GM12864 (cell line): Measurements from ENCODE around the gene HSDL1.
A peak's percentile ranks its signal among the peaks of the same experiment; 100 is the strongest.

ENCODE experiments used
- DNase-seq: peaks from one replicate; pipeline ENCODE4 v3.0.0-alpha.2; 2011; ENCODE audit warnings: low read depth
- H3K4me3 ChIP-seq: 2 replicates; pipeline ENCODE4 v1.5.1; 2011; ENCODE audit warnings: mild to moderate bottlenecking, low read depth, low read length, control low read depth
- TF ChIP-seq, protein P1 (sequence below): IDR thresholded peaks from 2 replicates; pipeline ENCODE4 v1.5.1; 2011; ENCODE audit warnings: low read depth, mild to moderate bottlenecking, moderate library complexity, low read length, control low read depth, inconsistent platforms; ENCODE audit errors: missing control alignments

HSDL1 gene

DNA sequence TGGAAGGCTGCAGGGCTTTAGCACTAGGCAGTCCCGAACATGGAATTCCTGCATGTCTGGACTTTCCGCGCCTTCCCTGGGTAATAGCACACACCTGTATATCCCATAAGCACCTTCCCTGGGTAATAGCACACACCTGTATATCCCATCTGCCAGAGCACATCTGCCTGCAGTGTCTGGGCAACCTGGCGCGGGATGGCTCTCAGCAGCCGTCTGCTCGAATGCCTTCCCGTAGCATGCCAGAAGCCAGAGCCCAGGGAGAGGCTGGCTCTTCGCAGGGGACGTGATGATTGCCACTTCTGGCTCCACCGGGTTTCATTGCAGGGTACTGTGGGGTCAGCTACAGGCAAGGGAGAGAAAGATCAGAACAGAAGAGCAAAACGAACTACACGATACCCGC lies 49.5 kb downstream of the HSDL1 start:
- TF ChIP-seq, protein P1, sequence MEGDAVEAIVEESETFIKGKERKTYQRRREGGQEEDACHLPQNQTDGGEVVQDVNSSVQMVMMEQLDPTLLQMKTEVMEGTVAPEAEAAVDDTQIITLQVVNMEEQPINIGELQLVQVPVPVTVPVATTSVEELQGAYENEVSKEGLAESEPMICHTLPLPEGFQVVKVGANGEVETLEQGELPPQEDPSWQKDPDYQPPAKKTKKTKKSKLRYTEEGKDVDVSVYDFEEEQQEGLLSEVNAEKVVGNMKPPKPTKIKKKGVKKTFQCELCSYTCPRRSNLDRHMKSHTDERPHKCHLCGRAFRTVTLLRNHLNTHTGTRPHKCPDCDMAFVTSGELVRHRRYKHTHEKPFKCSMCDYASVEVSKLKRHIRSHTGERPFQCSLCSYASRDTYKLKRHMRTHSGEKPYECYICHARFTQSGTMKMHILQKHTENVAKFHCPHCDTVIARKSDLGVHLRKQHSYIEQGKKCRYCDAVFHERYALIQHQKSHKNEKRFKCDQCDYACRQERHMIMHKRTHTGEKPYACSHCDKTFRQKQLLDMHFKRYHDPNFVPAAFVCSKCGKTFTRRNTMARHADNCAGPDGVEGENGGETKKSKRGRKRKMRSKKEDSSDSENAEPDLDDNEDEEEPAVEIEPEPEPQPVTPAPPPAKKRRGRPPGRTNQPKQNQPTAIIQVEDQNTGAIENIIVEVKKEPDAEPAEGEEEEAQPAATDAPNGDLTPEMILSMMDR = no peak
- no peak overlapping the region for H3K4me3 ChIP-seq
- no peak for DNase-seq

DNA sequence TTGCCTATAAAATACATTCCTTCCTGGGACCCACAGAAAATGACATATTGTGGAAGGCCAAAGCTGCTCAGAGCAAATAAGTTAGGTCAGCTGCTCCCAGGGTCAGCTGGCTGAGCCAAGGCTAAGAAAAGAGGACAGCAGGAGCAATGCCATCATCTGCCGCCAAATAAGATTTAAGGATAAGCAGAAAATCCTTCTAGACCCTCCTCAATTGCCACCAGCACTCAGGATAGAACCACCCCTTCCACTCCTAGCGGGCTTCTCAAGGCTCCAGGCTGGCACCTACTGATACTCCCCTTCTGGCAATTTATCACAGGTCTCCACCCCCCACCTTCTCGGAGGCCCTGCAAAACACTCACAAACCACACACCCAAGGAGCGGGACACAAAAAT lies 51.1 kb downstream of the HSDL1 start:
- TF ChIP-seq, protein P1 = no peak
- no peak overlapping the region for H3K4me3 ChIP-seq
- DNase-seq = no peak

DNA sequence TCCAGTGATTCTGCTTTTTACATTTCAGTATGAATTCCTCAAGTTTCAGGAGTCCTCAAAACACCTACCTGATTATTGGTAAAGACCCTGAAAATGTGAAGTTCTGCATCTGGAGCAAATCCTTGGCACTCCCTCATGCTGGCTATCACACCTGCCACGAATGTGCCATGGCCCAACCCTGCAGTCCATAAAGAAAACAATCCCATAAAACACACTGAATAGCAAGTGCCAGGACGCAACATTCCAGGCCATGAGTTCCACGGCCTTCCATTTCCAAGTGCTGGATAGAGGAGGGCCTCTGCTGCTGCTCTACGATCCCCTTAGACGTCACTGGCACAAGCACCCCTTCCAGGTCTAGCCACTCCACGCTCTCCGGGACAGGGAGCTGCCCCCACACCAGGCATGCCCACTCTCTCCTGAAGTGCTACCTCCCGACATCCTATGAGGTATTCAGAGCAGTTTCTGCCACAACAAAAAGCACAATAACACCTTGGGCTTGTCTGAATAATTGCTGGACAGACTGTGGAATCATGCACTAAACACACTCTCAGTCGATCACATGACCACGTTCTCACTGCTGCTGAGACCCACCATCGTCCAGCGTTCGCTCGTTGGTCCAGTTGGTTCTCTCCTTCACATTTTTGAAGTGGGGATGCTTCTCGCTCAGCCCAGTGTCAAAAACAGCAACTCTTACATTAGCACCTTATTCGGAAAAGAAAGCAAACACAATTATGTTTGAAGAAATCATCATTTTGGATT lies 51.7 kb downstream of the HSDL1 start:
- no peak overlapping the region for H3K4me3 ChIP-seq
- no peak for DNase-seq
- TF ChIP-seq, protein P1 = no peak

DNA sequence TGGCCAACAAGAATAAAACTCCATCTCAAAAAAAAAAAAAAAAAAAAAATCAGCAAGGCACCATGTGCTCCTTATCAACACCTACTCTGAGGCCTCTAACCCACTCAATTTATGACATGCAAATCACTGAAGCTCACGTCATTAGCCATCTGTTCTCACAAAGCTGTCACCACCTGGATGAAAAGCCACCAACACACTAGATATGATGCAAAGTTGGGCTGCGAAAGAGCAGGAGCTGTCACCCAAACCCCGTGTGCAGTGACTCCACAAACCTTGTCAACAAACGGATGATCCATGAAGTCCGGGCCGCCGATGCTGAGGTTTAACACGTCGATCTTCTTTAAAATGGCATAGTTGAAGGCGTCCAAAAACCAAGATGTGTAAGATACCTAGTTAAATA lies 53.5 kb downstream of the HSDL1 start:
- TF ChIP-seq, protein P1 = no peak
- no peak overlapping the region for H3K4me3 ChIP-seq
- DNase-seq = no peak

DNA sequence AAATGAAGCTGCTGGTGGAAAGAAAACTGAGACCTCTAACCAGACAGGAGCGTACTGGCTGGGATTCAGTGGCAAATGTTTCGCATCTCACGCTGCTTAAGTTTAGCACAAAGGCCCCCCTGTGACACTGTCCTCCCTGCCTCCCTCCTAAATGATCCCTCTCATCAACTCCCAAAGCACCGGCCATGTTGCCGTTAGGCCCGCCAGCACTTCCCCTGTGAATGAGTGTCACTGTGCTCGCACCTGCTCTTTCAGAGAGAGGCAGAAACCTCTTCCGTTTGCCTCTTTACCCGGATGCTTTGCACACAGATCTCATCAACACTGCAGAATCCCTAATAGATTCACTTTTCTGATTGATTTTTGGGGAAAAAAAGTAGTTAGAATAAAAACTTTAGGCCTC lies 54.8 kb downstream of the HSDL1 start:
- TF ChIP-seq, protein P1 = no peak
- no peak for DNase-seq
- H3K4me3 ChIP-seq = no peak overlapping the region

DNA sequence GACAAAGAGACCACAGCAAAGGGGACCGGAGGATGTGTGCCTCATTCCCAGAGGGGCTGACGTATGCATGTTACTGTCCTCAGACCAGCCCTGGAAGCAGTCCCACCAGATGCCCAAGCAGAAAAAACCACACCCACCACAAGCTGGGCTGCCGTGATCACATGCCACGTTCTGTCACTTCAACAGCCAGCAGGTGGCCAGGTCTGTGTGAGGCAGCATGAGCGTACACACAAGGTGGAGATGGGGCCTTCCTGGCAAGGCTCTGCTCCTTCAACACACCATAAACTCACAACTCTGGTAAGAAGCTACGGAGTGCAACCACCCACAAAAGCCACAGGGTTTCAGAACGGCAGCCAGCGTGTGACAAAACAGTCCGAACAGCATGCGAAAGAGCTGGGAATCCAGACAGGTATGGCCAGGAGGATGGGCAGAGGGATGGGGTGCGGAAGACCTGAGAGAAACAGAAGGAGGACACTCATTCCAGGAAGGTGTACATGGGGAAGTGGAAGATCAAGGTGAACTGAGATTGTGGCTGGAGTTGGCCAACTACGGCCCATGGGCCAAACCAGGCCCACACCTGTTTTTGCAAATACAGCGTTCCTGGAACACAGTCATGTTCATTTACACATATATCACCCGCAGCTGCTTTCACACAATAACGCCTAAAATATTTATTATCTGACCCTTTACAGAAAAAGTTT lies 56.1 kb downstream of the HSDL1 start:
- H3K4me3 ChIP-seq = no peak overlapping the region
- TF ChIP-seq, protein P1 = peak; percentile 75

More for the DNA sequence above, 56.1 kb downstream of the HSDL1 start:
- peak; percentile 82 for DNase-seq
